GM19395 (cell line): Measurements from ENCODE around the gene ULK1.
"Not testable (repeated sequence)": the region's sequence is repeated elsewhere in the genome, so short reads cannot be mapped to it uniquely, and the experiment has no call there.

Experiments
- ATAC-seq: cut with Tn5 transposase; IDR thresholded peaks from one replicate; pipeline ENCODE4 v1.9.1; 2021; ENCODE audit warnings: mild to moderate bottlenecking, moderate library complexity; ENCODE audit not compliant: unreplicated experiment

ULK1 gene

GRCh38 chr12:131885543-131886057, 8.8 kb upstream of the ULK1 start:
- ATAC-seq = no peak

DNA sequence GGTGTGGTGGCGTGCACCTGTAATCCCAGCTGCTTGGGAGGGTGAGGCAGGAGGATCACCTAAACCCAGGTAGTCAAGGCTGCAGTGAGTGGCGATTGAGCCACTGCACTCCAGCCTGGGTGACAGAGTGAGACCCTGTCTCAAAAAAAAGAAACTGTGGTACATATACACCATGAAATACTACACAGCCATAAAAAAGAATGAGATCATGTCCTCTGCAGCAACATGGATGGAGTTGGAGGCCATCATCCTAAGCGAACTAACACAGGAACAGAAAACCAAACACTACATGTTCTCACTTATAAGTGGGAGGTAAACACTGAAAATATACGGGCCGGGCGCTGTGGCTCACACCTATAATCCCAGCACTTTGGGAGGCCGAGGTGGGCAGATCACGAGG, 2.7 kb upstream of the ULK1 start:
- ATAC-seq = not testable (repeated sequence)

DNA sequence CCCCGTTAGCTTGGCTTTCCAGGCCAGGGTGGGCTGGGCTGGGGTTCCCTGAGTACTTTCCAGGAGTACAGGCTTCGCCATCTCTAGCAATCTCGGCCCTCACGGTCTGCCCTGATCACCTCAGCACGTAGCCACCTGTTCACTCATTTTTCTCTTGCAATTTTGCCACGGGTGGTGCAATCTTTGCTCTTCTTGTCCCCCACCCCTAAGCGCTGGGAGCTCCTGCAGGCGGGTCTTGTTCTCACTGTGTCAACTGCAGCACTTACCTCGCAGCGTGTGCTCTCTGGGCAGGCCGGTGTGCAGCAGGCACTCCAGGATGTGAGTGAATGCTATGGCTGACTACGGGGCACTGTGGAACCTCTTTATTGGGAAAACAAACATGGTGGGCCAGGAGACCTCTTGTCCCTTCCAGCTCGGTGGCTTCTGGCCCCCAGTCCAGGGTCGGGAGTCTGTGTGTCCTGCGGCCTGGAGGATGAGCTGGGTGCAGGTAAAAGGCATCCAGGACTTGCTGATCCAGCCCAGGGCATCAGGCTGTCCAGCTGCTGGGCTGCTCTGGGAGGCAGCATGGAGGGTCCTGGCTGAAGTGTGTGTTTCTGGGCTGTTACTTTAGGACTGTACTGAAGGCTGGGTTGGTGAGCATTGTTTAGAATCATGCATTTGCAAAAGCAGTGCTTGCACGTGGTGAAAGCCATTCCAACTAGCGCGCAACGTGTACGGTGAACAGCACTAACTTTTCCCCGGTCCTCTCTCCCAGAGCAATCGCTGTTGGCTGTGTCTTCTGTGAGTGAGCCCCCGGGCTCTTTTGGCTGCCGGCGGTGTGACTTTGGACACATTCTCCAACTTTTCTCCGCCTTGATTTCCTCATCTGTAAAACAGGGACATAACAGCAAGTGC, 1.5 kb upstream of the ULK1 start:
- no peak for ATAC-seq

DNA sequence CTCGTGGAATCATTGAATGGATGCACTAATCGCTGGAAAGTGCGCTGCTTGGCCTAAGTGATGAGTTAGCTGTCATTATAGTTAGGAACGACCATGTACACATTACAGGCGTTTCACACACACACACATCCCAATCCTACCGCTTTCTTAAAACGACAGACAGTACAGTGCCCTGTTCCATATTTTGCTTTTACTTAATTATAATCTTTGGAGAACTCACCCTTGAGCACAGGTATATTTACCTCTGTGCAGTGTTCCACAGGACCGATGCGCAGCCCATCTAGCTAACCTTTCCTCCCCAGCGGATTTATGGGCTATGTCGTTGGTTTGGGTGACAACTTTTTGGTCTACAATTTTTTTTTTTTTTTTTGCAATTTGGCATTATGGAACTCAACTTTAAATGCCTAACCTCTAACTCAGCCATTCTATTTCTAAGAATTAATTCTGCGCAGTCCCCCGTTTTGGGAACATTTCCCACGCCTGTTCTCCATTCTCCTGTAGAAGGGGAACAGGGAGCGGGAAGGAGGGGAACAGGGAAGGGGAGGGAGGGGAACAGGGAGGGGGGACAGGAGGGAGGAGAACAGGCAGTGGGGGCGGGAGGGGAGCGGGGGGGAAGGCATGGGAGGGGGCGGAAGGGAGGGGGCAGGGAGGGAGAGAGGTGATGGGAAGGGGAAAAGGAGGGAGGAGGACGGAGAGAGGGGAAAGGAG, 663 bp upstream of the ULK1 start:
- ATAC-seq = no peak

- ATAC-seq = peak; percentile 4
Measured at GRCh38 chr12:131894981-131895639, 688 bp downstream of the ULK1 start.

DNA sequence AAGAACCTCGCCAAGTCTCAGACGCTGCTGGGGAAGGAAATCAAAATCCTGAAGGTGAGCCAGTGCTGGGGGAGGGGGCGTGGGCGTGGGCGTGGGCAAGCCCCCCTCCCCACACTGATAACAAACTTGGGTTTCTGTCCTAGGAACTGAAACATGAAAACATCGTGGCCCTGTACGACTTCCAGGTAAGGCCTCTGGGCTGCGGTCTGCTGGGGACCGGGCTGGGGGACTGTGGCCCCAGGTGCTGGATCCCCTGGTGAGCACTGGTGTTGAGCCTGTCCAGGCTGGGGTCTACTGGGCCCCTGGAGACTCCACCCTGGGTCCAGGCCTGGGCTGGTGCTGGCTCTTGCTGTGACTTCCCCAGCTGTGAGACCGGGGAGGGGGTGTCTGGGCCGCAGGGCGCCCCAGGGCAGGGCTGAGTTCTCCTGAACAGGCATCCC, 1.2 kb downstream of the ULK1 start:
- peak; percentile 24 for ATAC-seq

DNA sequence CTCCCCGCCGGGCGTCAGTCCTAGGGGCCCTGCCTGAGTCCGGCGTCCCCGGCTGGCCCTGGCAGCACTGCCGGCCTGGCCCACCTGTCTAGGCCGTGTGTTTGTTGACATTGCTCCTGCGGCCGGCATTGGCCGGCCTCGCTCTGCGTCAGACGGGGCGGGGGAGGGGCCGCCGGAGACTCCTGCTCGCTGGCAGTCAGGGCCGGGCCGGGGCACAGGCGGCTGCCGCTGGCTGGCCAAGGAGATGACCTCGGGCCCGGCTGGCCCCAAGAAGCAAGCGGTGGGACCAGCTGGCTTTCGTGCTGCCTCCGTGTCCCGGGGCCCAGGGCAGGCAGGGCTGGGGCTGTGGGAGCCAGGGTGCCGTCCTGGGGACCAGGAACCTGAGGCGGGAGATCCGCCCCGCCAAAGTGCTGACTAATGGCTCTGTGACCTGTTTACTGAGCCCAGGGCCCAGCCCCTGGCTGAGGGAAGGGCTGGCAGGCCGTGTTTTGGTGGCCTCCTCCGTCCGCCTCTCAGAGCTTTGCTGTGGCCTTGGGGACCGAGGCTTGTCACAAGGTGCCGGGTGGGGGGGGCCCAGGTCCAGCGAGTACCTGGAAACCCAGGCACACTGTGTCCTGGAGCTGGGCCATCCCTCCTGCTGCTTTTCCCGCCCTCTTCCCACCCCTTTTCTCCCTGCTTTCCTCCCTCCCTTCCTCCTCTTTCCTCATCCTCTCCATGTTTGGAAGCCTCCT, 1.8 kb downstream of the ULK1 start:
- peak; percentile 68 for ATAC-seq

DNA sequence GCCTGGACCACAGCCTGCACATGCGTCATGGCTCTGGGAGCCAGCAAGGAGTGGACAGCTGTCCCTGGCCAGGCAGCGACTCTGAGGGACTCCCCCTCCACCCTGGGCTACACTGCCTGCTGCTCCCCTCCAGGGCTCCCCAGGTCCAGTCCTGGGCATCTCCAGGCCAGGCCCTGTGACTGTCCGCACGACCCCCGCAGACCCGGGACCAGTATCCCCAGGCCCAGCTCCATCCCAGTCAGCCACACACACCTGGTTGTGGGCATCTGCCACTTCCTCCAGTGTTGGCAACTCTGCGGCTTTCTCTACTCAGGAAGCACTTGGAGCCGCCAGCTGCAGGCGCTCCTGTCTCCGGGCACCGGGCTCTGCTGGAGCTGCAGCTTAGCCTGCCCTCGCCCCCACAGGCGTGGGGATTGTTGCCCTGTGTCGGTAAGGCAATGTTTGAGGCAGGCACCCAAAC, 2.4 kb downstream of the ULK1 start:
- ATAC-seq = no peak

GRCh38 chr12:131897276-131897675, 2.9 kb downstream of the ULK1 start:
- no peak for ATAC-seq

DNA sequence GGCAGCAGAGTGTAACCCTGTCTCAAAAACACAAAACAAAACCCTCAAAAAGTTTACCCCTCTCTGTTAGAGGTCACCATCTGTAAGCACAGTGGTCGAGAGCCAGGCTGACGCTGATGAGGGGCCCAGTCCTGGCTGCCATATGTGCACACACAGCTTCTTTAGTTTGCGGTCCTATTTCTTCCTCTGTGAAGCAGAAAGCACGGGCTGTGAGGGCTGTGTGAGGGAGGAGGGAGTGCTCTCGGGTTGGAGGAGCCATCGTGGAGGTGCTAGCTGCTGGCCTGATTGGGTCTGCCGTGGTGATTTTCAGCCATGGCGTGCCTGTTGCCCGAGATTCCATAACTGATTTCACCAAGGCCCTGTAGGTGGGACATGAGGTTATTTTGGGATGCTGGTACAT, 3.5 kb downstream of the ULK1 start:
- no peak for ATAC-seq

DNA sequence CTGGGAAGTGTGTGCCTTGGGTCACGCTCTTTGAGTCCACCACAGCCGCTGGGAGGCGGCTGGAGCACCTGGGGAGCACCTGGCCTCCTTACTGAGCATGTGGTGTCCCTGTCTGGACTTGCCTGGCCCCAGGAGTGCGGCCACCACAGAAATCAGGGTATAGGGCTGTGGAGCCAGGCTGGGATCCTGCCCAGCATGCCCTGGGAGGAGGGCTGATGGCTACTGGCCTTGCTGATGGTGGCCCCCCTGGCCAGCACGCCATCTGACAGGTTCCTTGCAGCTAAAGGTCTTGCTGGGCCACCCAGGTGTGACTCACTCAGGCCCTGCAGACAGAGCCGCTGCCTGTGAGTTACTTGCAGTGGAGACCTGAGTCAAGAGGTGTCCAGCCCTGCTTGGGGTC, 6.0 kb downstream of the ULK1 start:
- no peak for ATAC-seq

DNA sequence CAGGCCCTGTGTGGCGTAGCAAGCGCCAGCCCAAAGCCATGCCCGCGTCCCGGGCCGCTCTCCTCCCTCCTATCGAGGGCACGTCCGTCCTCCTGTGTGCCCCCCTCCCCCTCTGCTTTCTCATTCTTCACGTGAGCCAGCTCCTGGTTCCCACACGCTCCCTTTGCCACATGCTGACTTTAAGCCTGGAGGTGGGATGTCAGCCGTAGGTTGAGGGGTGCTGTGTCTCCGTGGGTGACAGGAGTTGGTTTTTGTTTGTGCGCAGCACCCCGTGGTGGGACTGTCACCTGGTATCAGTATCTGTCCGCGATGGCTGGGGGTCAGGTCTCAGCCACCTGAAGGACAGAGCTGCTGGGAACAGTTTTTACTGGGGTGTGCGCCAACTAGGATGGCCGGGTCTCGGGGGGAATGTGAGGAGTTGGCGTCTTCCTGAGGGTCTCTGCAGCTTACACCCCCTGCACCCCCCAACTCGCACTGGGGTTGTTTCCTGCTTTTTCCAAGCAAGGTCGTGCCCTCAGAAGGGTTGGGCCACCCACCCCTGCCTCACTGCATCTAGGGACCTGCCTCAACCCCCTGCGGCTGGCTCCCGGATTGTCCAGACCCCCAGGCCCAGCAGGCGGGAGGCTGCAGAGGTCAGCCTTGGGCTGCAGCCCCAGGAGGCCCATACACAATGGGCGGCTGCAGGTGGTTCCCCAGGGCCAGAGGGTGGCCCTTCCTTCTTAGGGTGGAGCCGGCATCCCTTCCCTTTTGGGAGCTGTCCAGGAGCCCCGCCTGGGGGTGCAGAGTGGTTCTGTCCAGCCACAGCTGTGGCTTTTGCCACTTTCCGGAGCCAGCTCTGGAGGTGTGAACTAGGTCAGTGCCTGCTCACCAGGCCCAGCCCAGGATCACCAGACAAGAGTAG, 7.3 kb downstream of the ULK1 start:
- no peak for ATAC-seq

DNA sequence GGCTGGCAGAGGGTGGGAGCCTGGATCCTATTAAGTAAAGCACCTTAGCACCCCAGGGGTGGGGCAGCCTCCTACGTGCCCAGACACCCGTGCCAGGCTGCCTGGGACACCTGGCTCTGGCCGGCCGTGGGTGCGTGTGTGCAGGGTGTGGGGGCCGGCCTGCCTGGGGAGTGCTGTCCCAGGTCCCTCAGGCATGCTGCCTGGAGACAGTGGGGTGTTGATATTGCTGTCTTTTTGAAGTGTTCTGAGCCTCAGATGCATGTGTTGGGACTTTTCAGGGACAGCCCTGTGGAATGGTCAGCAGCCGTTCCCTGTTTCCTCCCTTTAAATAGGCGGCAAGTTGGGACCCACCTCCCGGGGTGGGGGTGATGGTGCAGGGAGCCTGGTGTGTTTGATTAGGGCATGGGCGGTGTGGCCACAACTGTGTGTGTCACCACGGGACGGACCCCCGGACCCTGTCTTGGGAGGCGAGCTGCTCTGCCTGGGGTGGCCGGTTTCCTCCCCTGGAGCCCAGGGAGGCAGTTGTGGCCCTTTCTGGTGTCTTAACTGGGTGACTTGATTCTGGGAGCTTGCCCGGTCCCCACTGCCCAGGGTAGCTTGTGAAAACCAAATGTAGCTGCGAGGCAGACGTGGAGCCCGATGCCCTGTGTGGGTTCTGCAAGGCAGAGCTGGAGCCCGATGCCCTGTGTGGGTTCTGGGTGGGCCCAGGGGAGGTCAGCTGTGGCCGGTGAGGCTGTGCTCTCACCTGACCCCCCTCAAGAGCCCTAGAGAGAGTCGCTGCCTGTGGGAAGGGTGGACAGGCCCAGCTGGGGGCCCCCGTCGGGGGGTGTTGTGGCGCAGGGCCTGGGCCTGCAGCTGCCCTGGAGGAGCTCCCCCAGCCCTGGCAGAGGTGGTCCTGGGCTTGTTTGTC, 8.2 kb downstream of the ULK1 start:
- ATAC-seq = no peak

DNA sequence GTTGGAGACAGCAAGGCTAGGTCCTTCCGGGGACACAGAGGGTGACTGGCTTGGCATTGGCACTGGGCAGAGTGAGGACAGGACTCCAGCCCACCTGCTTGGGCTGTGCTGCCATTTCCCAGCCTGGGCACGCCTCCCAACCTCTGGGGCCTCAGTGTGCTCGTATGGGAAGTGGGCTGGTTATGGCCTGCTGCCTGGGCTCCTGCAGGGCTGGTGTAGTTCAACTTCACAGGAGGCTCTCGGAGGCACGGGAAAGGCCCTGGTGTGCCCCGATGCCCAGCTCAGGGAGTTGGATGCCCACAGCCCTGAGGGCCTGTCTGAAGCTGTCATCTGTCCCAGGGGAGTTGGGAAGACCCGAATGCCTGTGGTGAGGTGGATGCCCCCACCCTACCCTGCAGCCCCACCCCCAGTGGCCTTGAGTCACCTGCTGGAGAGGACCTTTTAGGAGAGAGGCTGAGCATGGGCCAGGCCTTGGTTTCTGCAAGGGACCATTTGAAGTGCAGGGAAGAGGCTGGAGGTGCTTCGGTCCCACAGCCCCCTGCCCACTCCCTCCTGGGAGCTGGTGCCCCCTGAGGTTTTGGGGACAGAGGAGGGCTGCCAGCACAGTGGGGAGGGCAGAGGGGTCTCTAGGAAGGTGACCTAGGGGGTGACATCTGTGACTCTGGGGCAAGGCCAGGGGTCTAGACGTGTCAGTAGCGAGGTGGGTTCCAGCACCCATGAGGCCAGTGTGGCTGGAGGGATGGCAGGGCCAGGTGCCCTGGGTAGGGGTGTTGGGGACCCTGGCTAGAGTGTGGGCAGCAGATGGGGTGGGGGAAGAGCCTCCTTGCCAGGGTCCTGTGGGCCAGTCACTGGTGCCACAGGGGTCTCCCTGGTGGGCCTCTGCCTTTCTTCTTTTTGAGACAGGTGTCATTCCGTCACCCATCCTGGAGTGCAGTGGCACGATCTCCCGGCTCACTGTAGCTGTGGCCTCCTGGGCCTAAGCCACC, 9.1 kb downstream of the ULK1 start:
- ATAC-seq = no peak

DNA sequence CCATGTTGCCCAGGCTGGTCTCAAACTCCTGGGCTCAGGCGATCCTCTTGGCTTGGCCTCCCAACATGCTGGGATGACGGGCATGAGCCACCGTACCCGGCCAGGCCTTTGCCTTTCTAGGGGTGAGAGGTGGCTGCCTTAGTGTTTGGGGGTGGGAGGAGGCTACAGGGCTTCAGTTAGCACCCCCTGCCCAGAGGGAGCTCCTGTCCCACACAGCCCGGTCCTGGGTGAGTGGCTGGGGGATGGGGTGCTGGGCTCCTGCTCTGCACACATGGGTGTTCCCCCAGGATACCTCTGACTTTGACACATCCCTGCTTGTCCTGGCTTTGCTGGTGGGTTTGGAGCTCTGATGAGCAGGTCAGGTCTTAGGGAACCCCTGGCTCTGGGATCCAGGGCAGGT, 9.9 kb downstream of the ULK1 start:
- ATAC-seq = no peak

GRCh38 chr12:131905081-131905629, 10.7 kb downstream of the ULK1 start:
- no peak for ATAC-seq

DNA sequence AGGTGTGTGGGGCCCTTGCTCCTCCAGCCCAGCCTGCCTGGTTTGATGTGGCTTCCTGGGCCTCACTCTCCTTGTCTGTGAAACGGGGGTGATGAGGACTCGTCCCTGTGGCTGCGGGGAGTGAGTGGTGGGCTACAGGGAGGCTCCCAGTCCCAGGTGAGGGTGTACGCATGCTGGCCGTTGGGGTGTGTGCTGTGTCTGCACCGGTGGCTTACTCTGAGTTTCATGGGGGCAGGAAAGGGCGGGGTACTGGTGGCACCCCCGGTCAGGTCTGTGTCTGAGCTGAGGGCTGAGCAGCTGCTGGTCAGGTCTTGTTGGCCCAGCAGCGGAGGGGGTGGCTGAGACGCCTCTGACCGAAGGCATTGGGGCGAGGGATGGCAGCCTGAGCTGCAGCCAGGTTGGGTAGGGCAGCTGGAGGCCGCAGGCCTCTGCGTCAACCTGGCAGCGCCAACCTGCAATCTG, 11.2 kb downstream of the ULK1 start:
- ATAC-seq = no peak
